CD4-positive, alpha-beta T cell (primary cell): ENCODE results near the gene HAGHL. TPM values are rescaled to one million over a fixed set of nuclear protein-coding genes. Genes with fewer than 3 reads are reported as not detected.

Experiments used
- ATAC-seq: fragments of 200-7000 bp; cut with Tn5 transposase; one replicate; pipeline ENCODE4 v1.10.0; 2022; ENCODE audit warnings: mild to moderate bottlenecking; ENCODE audit not compliant: poor library complexity
- CTCF ChIA-PET: fragments of 350-600 bp; sonication (Branson Sonifier 250); formaldehyde crosslinking; loops from one replicate; lab custom pipeline; 2021; ENCODE audit warnings: antibody characterized with exemption, inconsistent platforms; lab: Charles Lee
- POLR2A ChIA-PET: fragments of 350-600 bp; sonication (Branson Sonifier 250); formaldehyde crosslinking; loops from one replicate; lab custom pipeline; 2021; ENCODE audit warnings: antibody characterized with exemption, inconsistent platforms; lab: Charles Lee
- DNase-seq, 14 experiments: peaks; one replicate each; pipeline ENCODE4 v3.0.0-alpha.2; 2013 to 2020; ENCODE audit warnings: mixed read lengths in 2 of 14
- H3K27ac ChIP-seq, 2 donors: one replicate each; pipeline versions ENCODE4 v1.5.1 to v1.7.0; 2013; ENCODE audit warnings: low read length in 2 of 2, low read depth in 1 of 2, mild to moderate bottlenecking in 1 of 2
- H3K27me3 ChIP-seq, 2 experiments: 1 replicate in 1 of 2; 2 replicates in 1 of 2; pipeline versions ENCODE4 v1.6.1 to v1.7.0; 2013; ENCODE audit warnings: low read length in 2 of 2, control low read depth in 1 of 2, mild to moderate bottlenecking in 1 of 2, moderate library complexity in 1 of 2; ENCODE audit not compliant: insufficient read depth in 2 of 2, control insufficient read depth in 1 of 2
- H3K36me3 ChIP-seq: one replicate; pipeline ENCODE4 v1.6.1; 2013; ENCODE audit warnings: low read length, control low read depth; ENCODE audit not compliant: insufficient read depth
- H3K4me1 ChIP-seq: one replicate; pipeline ENCODE4 v1.6.1; 2013; ENCODE audit warnings: low read length, control low read depth; ENCODE audit not compliant: insufficient read depth
- H3K4me3 ChIP-seq: one replicate; pipeline ENCODE4 v1.5.1; 2013; ENCODE audit warnings: mild to moderate bottlenecking, low read length, moderate library complexity
- H3K9me3 ChIP-seq, 2 experiments: 1 replicate in 1 of 2; 2 replicates in 1 of 2; pipeline versions ENCODE4 v1.6.1 to v1.7.0; 2013; ENCODE audit warnings: low read length in 2 of 2, mild to moderate bottlenecking in 2 of 2, control low read depth in 1 of 2, moderate library complexity in 1 of 2; ENCODE audit not compliant: control insufficient read depth in 1 of 2, insufficient read depth in 1 of 2
- H3K27ac Mint-ChIP-seq: one replicate; pipeline ENCODE4 v1.8.0; 2020; ENCODE audit warnings: mixed read lengths
- H3K27me3 Mint-ChIP-seq: one replicate; pipeline ENCODE4 v1.8.0; 2021; ENCODE audit warnings: mixed read lengths
- H3K36me3 Mint-ChIP-seq: one replicate; pipeline ENCODE4 v1.8.0; 2021; ENCODE audit warnings: low read depth, mixed read lengths
- H3K4me1 Mint-ChIP-seq: one replicate; pipeline ENCODE4 v1.8.0; 2021; ENCODE audit warnings: low read depth, mixed read lengths
- H3K4me3 Mint-ChIP-seq: one replicate; pipeline ENCODE4 v1.8.0; 2020; ENCODE audit warnings: mild to moderate bottlenecking, mixed read lengths
- H3K9me3 Mint-ChIP-seq: one replicate; pipeline ENCODE4 v1.8.0; 2020; ENCODE audit warnings: mixed read lengths
- intact Hi-C, 2 experiments: fragments of 100-400 bp; cut with DNase I in 1 of 2; cut with micrococcal nuclease in 1 of 2; formaldehyde crosslinking; loops; one replicate each; pipeline versions ENCODE4 v1.15.1 to v1.9.0; 2023 to 2025; cut with DNase I, micrococcal nuclease
- total RNA-seq, 174 experiments: library from RNA in 2 of 174; stranded (reverse) in 2 of 174; gene quantifications; one replicate each; pipeline ENCODE4 v1.2.3 and lab custom pipeline; 2021 to 2026
- TF ChIP-seq, protein P1 (sequence below): fragments of 200-600 bp; IDR thresholded peaks from one replicate; pipeline ENCODE4 v1.8.0; 2022; ENCODE audit warnings: antibody characterized with exemption, mild to moderate bottlenecking

HAGHL gene
- total RNA-seq, 2 experiments from 2014 or later = 7.1 to 9.2 TPM

- ATAC-seq = peak; percentile 92
- H3K9me3 Mint-ChIP-seq = no peaks in the 10 kb centered on the region
- ChIA-PET POLR2A (interaction anchor here (0.9 to 4.5 kb wide), 4 partner anchors 12 to 74 kb away, joined by 3 to 30 read pairs (median 14); partner anchors contain the start of genes CCDC78, CHTF18, HAGHL and RPUSD1), CTCF (interaction anchor here (1.2 to 2.3 kb wide), 2 partner anchors 26 to 74 kb away, joined by 3 to 8 read pairs; partner anchors contain the start of genes CHTF18, CIAO3 and RPUSD1)
- no peak within 1 kb of the TSS for H3K27ac Mint-ChIP-seq
- Histone ChIP-seq H3K27ac (no peak within 1 kb of the TSS), H3K4me1 (peaks cover 33% of the 10 kb centered on the region), H3K27me3 (peaks cover 25 to 30% of the 10 kb centered on the region in 2 experiments), H3K36me3 (no peaks in the 10 kb centered on the region), H3K4me3 (peak within 1 kb of the TSS; percentile 12), H3K9me3 (peaks cover 0 to 19% of the 10 kb centered on the region in 2 experiments)
- TF ChIP-seq, protein P1, sequence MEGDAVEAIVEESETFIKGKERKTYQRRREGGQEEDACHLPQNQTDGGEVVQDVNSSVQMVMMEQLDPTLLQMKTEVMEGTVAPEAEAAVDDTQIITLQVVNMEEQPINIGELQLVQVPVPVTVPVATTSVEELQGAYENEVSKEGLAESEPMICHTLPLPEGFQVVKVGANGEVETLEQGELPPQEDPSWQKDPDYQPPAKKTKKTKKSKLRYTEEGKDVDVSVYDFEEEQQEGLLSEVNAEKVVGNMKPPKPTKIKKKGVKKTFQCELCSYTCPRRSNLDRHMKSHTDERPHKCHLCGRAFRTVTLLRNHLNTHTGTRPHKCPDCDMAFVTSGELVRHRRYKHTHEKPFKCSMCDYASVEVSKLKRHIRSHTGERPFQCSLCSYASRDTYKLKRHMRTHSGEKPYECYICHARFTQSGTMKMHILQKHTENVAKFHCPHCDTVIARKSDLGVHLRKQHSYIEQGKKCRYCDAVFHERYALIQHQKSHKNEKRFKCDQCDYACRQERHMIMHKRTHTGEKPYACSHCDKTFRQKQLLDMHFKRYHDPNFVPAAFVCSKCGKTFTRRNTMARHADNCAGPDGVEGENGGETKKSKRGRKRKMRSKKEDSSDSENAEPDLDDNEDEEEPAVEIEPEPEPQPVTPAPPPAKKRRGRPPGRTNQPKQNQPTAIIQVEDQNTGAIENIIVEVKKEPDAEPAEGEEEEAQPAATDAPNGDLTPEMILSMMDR = no peak
- H3K36me3 Mint-ChIP-seq = no peaks in the 10 kb centered on the region
- H3K4me1 Mint-ChIP-seq = peaks cover 18% of the 10 kb centered on the region
- intact Hi-C loops = loop anchor here in 1 of 2 experiments (2.0 to 5.0 kb wide), 3 partner anchors 14 to 477 kb away; no protein-coding TSS in a partner anchor
- H3K27me3 Mint-ChIP-seq = peaks cover 21% of the 10 kb centered on the region
- peak within 1 kb of the TSS; percentile 69 for H3K4me3 Mint-ChIP-seq
- DNase-seq = peak; percentile 76 to 95 (median 88)
Measured at GRCh38 chr16:714558-715476, 12.1 kb upstream of the HAGHL start, which contains the start of gene METRN. METRN (plus strand) TSS chr16:715118; CDS start chr16:715290, 172 bp downstream.

GRCh38 chr16:715477-716199, 11.3 kb upstream of the HAGHL start:
- CTCF ChIA-PET = interaction anchor here (1.0 to 2.3 kb wide), 3 partner anchors 18 to 73 kb away, joined by 3 to 8 read pairs (median 3); partner anchors contain the start of genes CHTF18, CIAO3 and RPUSD1
- intact Hi-C loops = loop anchor here in 1 of 2 experiments (2.0 kb wide), 1 partner anchor 13 kb away; no protein-coding TSS in a partner anchor
- H3K27ac Mint-ChIP-seq = no peak overlapping the region

More at GRCh38 chr16:715477-716199, 11.3 kb upstream of the HAGHL start:
- TF ChIP-seq, protein P1 = no peak
- H3K4me1 Mint-ChIP-seq = peaks cover 24% of the 10 kb centered on the region
- Histone ChIP-seq H3K4me3 (no peak overlapping the region), H3K9me3 (peaks cover 0 to 12% of the 10 kb centered on the region in 2 experiments), H3K36me3 (no peaks in the 10 kb centered on the region), H3K4me1 (peaks cover 41% of the 10 kb centered on the region), H3K27ac (no peak overlapping the region), H3K27me3 (peaks cover 17 to 23% of the 10 kb centered on the region in 2 experiments)
- DNase-seq = peak in 3 of 14 experiments; percentile 27 to 49 (median 46)
- H3K27me3 Mint-ChIP-seq = peaks cover 14% of the 10 kb centered on the region
- ATAC-seq = no peak
- H3K9me3 Mint-ChIP-seq = no peaks in the 10 kb centered on the region
- no peaks in the 10 kb centered on the region for H3K36me3 Mint-ChIP-seq
- POLR2A ChIA-PET = interaction anchor here (1.4 to 4.5 kb wide), 4 partner anchors 11 to 73 kb away, joined by 3 to 30 read pairs (median 14); partner anchors contain the start of genes CCDC78, CHTF18, HAGHL and RPUSD1
- H3K4me3 Mint-ChIP-seq = peak overlapping the region; percentile 69
